HEK293 (cell line): ENCODE measurements around the gene MRPL48.

Experiments
- CTCF ChIA-PET: fragments of 350-600 bp; formaldehyde crosslinking; extraction: SDS; loops from one replicate; lab custom pipeline; 2021; ENCODE audit warnings: antibody characterized with exemption; lab: Yijun Ruan, JAX
- POLR2A ChIA-PET: fragments of 300-600 bp; formaldehyde crosslinking; extraction: SDS; loops from one replicate; lab custom pipeline; 2020; ENCODE audit warnings: antibody characterized with exemption, inconsistent platforms; lab: Yijun Ruan, JAX
- H3K27ac ChIP-seq: fragments of 200-500 bp; sonication (Bioruptor generic); 2 replicates; pipeline ENCODE4 v1.5.1; 2014; ENCODE audit warnings: low read depth, low read length, control low read depth, inconsistent platforms; ENCODE audit errors: extremely low read depth
- H3K36me3 ChIP-seq, 2 experiments: fragments of 200-500 bp in 1 of 2; sonication (Bioruptor generic) in 1 of 2; 1 replicate in 1 of 2; 2 replicates in 1 of 2; pipeline ENCODE4 v1.5.1; 2014 to 2017; ENCODE audit warnings: inconsistent platforms in 2 of 2, low read length in 2 of 2; ENCODE audit not compliant: control insufficient read depth in 2 of 2, insufficient read depth in 1 of 2
- H3K4me1 ChIP-seq: fragments of 200-500 bp; sonication (Bioruptor generic); 2 replicates; pipeline ENCODE4 v1.5.1; 2014; ENCODE audit warnings: mild to moderate bottlenecking, low read length, inconsistent platforms; ENCODE audit not compliant: control insufficient read depth, insufficient read depth
- H3K4me3 ChIP-seq: 2 replicates; pipeline ENCODE4 v1.5.1; 2011; ENCODE audit warnings: low read depth, mild to moderate bottlenecking, control low read depth, low read length, moderate library complexity
- H3K9me3 ChIP-seq: fragments of 200-500 bp; sonication (Bioruptor generic); 2 replicates; pipeline ENCODE4 v1.5.1; 2014; ENCODE audit warnings: low read depth, low read length, inconsistent platforms; ENCODE audit not compliant: control insufficient read depth, insufficient read depth
- ATF2 ChIP-seq: fragments of 450-650 bp; formaldehyde crosslinking; IDR thresholded peaks from 2 replicates; pipeline ENCODE4 v1.5.1; 2016; ENCODE audit warnings: missing biosample characterization, missing genetic modification characterization, low read depth
- INSM2 ChIP-seq: fragments of 450-650 bp; formaldehyde crosslinking; IDR thresholded peaks from 2 replicates; pipeline ENCODE4 v1.5.1; 2016; ENCODE audit warnings: missing biosample characterization, missing genetic modification characterization
- KLF17 ChIP-seq: fragments of 450-650 bp; formaldehyde crosslinking; IDR thresholded peaks from 2 replicates; pipeline ENCODE4 v1.5.1; 2016; ENCODE audit warnings: missing biosample characterization, missing genetic modification characterization
- MZF1 ChIP-seq: fragments of 450-650 bp; formaldehyde crosslinking; IDR thresholded peaks from 2 replicates; pipeline ENCODE4 v1.5.1; 2017; ENCODE audit warnings: missing biosample characterization, missing genetic modification characterization, borderline replicate concordance
- ZBTB17 ChIP-seq: fragments of 450-650 bp; formaldehyde crosslinking; IDR thresholded peaks from 2 replicates; pipeline ENCODE4 v1.5.1; 2016; ENCODE audit warnings: missing biosample characterization, missing genetic modification characterization
- ZNF121 ChIP-seq: fragments of 450-650 bp; formaldehyde crosslinking; IDR thresholded peaks from 2 replicates; pipeline ENCODE4 v1.5.1; 2016; ENCODE audit warnings: missing biosample characterization, missing genetic modification characterization
- ZNF138 ChIP-seq: fragments of 450-650 bp; formaldehyde crosslinking; IDR thresholded peaks from 2 replicates; pipeline ENCODE4 v1.5.1; 2016; ENCODE audit warnings: missing biosample characterization, missing genetic modification characterization, borderline replicate concordance
- ZNF174 ChIP-seq: fragments of 450-650 bp; formaldehyde crosslinking; IDR thresholded peaks from 2 replicates; pipeline ENCODE4 v1.5.0; 2017; ENCODE audit warnings: missing biosample characterization, mild to moderate bottlenecking, missing genetic modification characterization
- ZNF433 ChIP-seq: fragments of 450-650 bp; formaldehyde crosslinking; IDR thresholded peaks from 2 replicates; pipeline ENCODE4 v1.5.1; 2016; ENCODE audit warnings: missing biosample characterization, missing genetic modification characterization, low read depth
- ZNF449 ChIP-seq: fragments of 450-650 bp; formaldehyde crosslinking; IDR thresholded peaks from 2 replicates; pipeline ENCODE4 v1.5.1; 2017; ENCODE audit warnings: missing biosample characterization, mild to moderate bottlenecking, missing genetic modification characterization, moderate library complexity
- ZNF48 ChIP-seq: fragments of 450-650 bp; formaldehyde crosslinking; IDR thresholded peaks from 2 replicates; pipeline ENCODE4 v1.5.1; 2016; ENCODE audit warnings: missing biosample characterization, missing genetic modification characterization
- ZNF501 ChIP-seq: fragments of 450-650 bp; formaldehyde crosslinking; IDR thresholded peaks from 2 replicates; pipeline ENCODE4 v1.5.1; 2016; ENCODE audit warnings: missing biosample characterization, missing genetic modification characterization
- ZNF521 ChIP-seq: fragments of 450-650 bp; formaldehyde crosslinking; IDR thresholded peaks from 2 replicates; pipeline ENCODE4 v1.5.1; 2017; ENCODE audit warnings: missing biosample characterization, mild to moderate bottlenecking, missing genetic modification characterization
- ZNF658 ChIP-seq: fragments of 450-650 bp; formaldehyde crosslinking; IDR thresholded peaks from 2 replicates; pipeline ENCODE4; 2016; ENCODE audit warnings: missing biosample characterization, missing genetic modification characterization

MRPL48 gene

GRCh38 chr11:73912026-73912425 lies 124.4 kb downstream of the MRPL48 start (continued):
- TF ChIP-seq INSM2 (tag by site-specific recombination) (no peak), ZNF138 (tag by site-specific recombination) (no peak), ZNF433 (tag by site-specific recombination) (no peak), ZNF501 (tag by site-specific recombination) (no peak), MZF1 (tag by site-specific recombination) (no peak)

GRCh38 chr11:73913472-73913871 lies 125.8 kb downstream of the MRPL48 start:
- no peaks in the 10 kb centered on the region for H3K9me3 ChIP-seq
- ChIA-PET CTCF (interaction anchor here (0.7 kb wide), 1 partner anchor 1437 kb away, joined by 3 read pairs; no protein-coding TSS in a partner anchor), POLR2A (no interaction called here)
- TF ChIP-seq ATF2 (tag by site-specific recombination) (peak; percentile 67; the same call in 1 of the 2 replicates), ZNF174 (tag by site-specific recombination) (no peak)
- H3K27ac ChIP-seq: no peak overlapping the region
- no peaks in the 10 kb centered on the region for H3K4me1 ChIP-seq
- H3K36me3 ChIP-seq: peaks cover 11 to 74% of the 10 kb centered on the region in 2 experiments; a peak in 2 of 3 replicates
- no peak overlapping the region for H3K4me3 ChIP-seq

- CTCF ChIA-PET: no interaction called here
- no peaks in the 10 kb centered on the region for H3K4me1 ChIP-seq
- peaks cover 11 to 79% of the 10 kb centered on the region in 2 experiments; a peak in 2 of 3 replicates for H3K36me3 ChIP-seq
- no peak overlapping the region for H3K4me3 ChIP-seq
- POLR2A ChIA-PET: no interaction called here
- no peak overlapping the region for H3K27ac ChIP-seq
- H3K9me3 ChIP-seq: no peaks in the 10 kb centered on the region
- no peak for TF ChIP-seq ZBTB17 (tag by site-specific recombination)
- no peak for TF ChIP-seq ZNF521 (tag by site-specific recombination)
- TF ChIP-seq KLF17 (tag by site-specific recombination): no peak
- TF ChIP-seq ZNF48: no peak
- no peak for TF ChIP-seq ZNF658 (tag by site-specific recombination)
- TF ChIP-seq ZNF449 (tag by site-specific recombination): no peak
- TF ChIP-seq ZNF121 (tag by site-specific recombination): no peak
These were observed 126.6 kb downstream of the MRPL48 start for GRCh38 chr11:73914284-73914683.
